ENCODE data around the gene ZMIZ1.

ZMIZ1 gene

DNA sequence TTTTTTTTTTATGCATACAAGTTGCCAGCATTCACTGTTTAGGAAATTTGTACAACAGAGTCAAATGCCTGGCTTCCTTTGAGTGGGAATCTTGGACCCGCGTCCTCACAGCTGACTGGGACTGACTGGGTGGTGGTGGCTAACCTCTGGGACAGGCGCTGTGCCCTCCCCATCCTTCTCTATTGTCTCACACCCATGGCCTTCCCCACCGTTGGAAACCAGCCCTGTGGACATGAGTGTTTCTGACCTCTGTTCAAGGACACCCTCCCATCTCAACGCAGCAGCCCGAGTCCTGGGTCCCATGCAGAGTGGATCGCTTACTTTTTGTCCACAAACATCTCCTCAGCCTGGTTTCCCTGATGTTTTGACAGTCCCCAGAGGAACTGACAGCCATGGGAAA lies 153.4 kb downstream of the ZMIZ1 start:
- in situ Hi-C loops (cut with MboI; ENCODE audit: low sequenced_read_pairs) = no loop called here

DNA sequence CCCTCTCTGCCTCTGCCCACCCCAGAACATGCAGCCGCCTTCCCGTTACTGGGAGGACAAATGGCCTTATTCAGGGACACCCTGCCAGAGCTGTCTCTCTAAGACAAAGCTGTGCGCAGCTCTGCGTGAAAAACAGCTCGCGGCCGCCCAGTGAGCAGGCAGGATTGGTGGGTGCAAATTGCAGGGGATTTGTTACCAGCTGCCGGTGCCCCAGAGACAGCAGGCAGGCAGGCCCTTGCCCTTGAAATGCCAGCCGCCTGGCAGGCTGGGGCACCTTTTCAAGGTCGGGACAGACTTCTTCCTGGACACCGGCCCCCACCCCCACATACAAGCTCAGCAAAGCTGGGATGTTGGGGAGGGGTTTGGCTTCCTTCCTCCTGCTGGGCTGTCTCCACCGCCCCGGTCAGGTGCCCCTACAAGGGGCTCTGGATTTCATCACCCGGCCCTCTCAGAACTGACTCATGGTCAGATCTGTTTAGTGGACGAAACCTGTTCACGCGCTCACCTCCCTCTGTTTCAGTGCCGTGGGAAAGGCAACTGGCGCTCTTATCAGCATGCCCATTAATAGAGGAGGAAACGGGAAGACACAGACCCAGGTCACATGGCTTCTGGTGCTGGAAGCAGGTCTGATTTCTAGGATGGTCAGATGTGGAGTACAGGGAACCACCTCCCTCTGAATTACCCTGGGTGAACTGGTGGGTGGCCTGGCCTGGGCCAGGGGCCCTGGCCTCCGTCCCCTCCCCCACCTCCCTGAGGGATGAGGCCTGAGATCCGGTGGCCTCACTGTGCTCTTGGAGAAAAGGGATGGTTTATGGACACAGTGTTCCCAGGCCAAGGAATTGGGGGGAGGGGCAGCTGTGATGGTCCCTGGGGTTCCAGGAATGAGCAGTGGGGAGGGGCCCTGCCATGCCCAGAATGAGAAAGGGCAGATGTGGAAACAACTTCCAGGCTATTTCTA lies 154.6 kb downstream of the ZMIZ1 start:
- in situ Hi-C loops (cut with MboI; ENCODE audit: low sequenced_read_pairs) = no loop called here

DNA sequence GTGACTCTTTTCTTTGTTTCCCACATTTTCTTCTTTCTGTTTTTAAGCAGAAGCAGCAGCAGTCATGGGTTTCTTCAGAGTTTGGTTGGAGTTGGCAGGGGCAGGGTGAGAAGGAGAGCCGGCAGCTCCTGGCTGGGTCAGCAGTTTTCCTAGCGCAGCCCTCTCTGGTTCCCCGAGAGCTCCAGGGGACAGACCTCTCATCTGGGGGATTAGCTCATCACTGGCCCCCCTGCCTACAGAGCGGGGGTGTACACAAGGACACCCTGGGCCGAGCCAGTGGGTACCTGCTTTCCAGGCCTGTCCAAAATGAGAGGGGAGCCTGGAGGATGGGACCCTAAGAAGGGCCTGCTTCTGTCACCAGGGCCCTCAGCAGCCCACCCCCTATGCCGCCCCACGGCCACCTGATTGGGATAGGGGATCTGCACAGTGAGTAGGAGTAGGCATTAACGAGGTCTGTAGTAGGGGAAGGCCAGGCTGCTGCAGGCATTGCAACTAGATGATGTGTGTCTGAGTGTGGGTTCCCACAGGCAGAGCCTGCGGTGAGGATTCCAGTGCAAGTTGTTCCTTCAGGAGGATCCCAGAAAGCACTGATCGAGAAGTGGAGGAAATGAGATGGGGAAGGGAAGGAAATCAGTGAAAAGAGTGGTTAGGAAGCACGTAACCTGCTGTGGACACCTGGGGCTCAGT lies 155.6 kb downstream of the ZMIZ1 start:
- in situ Hi-C loops (cut with MboI; ENCODE audit: low sequenced_read_pairs) = no loop called here

GRCh38 chr10:79224992-79225391 lies 156.2 kb downstream of the ZMIZ1 start:
- in situ Hi-C loops (cut with MboI; ENCODE audit: low sequenced_read_pairs) = no loop called here

GRCh38 chr10:79226391-79227245 lies 157.9 kb downstream of the ZMIZ1 start:
- in situ Hi-C loops (cut with MboI; ENCODE audit: low sequenced_read_pairs) = no loop called here

DNA sequence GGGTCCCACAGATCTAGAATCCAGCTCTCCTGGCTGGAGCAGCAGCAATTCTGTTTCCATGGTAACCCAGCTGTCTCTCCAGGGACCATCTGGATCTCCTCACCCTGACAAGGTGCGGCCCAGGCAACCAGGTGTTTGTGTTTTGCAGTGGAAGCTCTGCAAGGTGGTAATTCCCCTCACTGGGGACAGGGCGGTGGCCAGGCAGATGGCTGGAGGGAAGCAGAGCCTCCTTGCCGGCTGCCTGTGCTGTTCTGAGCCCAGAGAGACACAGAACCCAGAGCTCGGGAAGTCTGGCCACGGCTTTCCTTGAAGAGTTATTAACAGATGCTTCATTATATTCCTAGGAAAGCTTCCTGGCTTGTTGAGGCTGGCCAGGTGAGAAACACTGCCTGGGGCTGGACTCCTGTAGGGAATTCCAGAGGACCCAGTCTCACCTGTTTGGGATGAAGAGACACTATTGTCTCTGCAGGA lies 160.3 kb downstream of the ZMIZ1 start:
- in situ Hi-C loops (cut with MboI; ENCODE audit: low sequenced_read_pairs) = no loop called here

GRCh38 chr10:79229830-79230327 lies 161.1 kb downstream of the ZMIZ1 start:
- in situ Hi-C loops (cut with MboI; ENCODE audit: low sequenced_read_pairs) = no loop called here

DNA sequence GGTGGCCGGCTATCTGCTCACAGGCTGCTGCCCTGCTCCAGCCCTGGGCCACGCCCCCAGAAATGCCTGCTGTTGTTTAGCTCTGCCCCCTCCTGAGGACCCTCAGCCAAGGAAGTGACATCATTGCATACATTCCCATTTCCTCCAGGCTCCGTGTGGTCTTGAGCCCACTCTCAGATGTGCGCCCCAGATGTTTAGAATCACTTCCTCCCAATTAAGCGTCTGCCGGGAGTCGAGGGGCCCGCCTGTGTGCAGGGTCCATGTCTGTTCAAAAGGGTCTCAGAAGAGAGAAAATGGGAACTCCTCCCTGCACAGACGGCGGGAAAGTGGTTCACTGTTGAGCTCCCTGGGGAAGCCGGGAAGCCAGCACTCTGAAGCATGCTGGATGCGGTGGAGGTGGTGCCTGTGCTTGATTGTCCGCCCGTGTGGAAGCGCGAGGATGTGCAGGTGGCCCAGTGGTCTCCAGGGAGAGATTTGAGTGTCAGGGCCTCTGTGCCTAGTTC lies 161.6 kb downstream of the ZMIZ1 start:
- in situ Hi-C loops (cut with MboI; ENCODE audit: low sequenced_read_pairs) = no loop called here

DNA sequence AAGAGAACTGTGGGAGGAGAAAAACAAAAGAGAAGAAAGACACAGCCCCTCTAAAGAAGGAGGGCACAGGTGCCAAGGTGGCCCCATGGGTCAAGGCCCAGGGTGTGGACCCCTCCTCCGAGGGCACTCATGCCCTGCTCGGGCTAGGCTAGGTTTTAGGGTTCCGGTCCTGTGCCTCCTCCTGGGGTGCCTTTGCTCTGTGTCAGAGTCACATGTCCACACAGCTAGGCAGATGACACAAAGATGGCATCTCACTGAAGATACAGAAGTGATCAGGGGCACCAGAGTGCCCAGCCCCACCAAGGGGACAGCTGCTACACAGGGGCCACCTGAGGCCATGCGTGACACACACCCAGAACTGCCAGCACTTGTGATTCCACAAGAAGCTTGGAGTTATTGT lies 162.1 kb downstream of the ZMIZ1 start:
- in situ Hi-C loops (cut with MboI; ENCODE audit: low sequenced_read_pairs) = no loop called here

- in situ Hi-C loops (cut with MboI; ENCODE audit: low sequenced_read_pairs) = no loop called here
Measured at GRCh38 chr10:79231908-79232307, 163.1 kb downstream of the ZMIZ1 start.

- in situ Hi-C loops (cut with MboI; ENCODE audit: low sequenced_read_pairs) = no loop called here
Measured at GRCh38 chr10:79232864-79233263, 164.1 kb downstream of the ZMIZ1 start.

GRCh38 chr10:79234391-79235315 lies 165.9 kb downstream of the ZMIZ1 start:
- in situ Hi-C loops (cut with MboI; ENCODE audit: low sequenced_read_pairs) = no loop called here

- in situ Hi-C loops (cut with MboI; ENCODE audit: low sequenced_read_pairs) = no loop called here
Measured at GRCh38 chr10:79235765-79236432, 167.1 kb downstream of the ZMIZ1 start.

DNA sequence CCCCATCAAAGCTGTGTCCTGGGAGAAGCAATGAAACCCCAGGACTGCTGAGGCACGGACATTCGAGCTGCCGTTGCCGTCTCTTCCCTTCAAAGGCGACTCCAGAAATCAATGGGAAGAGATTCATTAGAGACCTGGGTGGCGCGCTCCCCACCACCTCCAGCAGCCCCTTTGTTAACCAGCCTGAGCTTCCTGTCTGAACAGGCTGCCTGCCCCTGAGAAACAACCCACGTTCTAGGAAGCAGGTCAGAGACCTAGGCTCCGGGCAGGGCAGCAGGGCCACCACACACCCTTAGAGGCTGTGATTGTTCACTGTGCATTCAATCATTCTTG lies 167.6 kb downstream of the ZMIZ1 start:
- in situ Hi-C loops (cut with MboI; ENCODE audit: low sequenced_read_pairs) = no loop called here

GRCh38 chr10:79237454-79238157 lies 168.8 kb downstream of the ZMIZ1 start:
- in situ Hi-C loops (cut with MboI; ENCODE audit: low sequenced_read_pairs) = no loop called here

DNA sequence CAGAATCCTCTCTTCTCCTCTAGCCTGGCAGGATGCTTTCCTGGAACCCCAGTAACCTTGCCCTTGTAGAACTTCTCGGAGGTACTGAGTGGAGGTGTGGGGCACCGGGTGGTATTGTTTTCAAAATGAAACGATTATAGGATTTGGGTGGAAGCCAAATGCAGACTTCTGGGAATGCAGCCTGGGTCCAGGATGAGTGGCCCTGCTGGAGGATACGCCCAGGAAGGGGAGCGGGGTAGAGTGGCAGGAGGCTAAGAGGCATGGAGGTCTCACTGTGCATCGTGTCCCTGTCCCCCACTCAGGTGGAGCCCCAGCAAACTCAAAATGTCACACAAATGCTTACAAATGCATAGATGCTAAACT lies 169.4 kb downstream of the ZMIZ1 start:
- in situ Hi-C loops (cut with MboI; ENCODE audit: low sequenced_read_pairs) = no loop called here

DNA sequence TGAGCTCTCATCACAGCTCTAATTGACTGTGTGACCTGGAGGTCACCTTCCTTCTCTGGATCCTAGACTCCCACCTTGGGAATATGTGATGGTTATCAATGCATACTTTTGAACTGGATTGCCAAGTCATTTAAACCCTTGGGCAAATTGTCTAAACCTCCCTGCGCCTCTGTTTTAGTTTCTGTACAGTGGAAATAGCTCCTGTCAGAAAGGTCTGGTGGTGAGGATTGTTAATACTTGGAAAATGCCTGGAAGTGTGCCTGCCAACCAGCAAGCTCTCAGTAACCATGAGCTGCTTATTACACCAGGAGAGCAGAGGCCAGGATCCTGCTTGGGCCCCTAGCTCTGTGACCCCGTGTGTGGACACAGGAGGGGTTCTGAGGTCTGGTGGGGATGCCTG lies 169.8 kb downstream of the ZMIZ1 start:
- in situ Hi-C loops (cut with MboI; ENCODE audit: low sequenced_read_pairs) = no loop called here

GRCh38 chr10:79239275-79239779 lies 170.6 kb downstream of the ZMIZ1 start:
- in situ Hi-C loops (cut with MboI; ENCODE audit: low sequenced_read_pairs) = no loop called here

Measured in hTERT RPE-1 (cell line).